ENCODE data around the gene UBE2J1. TPM values are rescaled to one million over a fixed set of nuclear protein-coding genes. Genes with fewer than 3 reads are reported as not detected.

UBE2J1 gene
- total RNA-seq, 1 experiment from 2014 or later, result 23.3 TPM

DNA sequence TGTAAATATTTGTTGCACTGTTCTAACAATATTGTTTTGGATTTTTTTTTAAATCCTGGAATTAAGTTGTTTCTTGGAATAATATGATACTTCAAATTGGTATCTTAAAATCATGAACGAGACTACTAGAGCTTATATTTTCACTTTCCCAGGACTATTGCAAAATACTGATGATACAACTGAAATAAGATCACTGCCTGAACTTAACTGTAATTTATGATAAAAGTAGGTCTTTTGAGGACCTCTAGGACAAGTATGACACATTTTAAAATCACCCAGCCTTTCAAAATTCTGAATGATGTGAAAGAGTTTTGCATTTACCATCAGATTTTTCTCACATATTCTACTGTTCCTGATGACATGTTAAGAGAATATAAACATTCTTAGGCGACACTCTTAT lies 8.6 kb upstream of the UBE2J1 start (continued):
- TF ChIP-seq, protein P1, sequence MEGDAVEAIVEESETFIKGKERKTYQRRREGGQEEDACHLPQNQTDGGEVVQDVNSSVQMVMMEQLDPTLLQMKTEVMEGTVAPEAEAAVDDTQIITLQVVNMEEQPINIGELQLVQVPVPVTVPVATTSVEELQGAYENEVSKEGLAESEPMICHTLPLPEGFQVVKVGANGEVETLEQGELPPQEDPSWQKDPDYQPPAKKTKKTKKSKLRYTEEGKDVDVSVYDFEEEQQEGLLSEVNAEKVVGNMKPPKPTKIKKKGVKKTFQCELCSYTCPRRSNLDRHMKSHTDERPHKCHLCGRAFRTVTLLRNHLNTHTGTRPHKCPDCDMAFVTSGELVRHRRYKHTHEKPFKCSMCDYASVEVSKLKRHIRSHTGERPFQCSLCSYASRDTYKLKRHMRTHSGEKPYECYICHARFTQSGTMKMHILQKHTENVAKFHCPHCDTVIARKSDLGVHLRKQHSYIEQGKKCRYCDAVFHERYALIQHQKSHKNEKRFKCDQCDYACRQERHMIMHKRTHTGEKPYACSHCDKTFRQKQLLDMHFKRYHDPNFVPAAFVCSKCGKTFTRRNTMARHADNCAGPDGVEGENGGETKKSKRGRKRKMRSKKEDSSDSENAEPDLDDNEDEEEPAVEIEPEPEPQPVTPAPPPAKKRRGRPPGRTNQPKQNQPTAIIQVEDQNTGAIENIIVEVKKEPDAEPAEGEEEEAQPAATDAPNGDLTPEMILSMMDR (IDR thresholded peaks at IDR 0.05 in 2 of 3, conservative IDR thresholded peaks at IDR 0.05 in 1 of 3; ENCODE audit: borderline replicate concordance in 1 of 3, insufficient read depth in 1 of 3, low read depth in 2 of 3, low read length in 2 of 3), result no peak
- TF ChIP-seq RAD21 (IDR thresholded peaks at IDR 0.05; ENCODE audit: low read depth) (no peak), JUND (IDR thresholded peaks at IDR 0.05) (no peak)

DNA sequence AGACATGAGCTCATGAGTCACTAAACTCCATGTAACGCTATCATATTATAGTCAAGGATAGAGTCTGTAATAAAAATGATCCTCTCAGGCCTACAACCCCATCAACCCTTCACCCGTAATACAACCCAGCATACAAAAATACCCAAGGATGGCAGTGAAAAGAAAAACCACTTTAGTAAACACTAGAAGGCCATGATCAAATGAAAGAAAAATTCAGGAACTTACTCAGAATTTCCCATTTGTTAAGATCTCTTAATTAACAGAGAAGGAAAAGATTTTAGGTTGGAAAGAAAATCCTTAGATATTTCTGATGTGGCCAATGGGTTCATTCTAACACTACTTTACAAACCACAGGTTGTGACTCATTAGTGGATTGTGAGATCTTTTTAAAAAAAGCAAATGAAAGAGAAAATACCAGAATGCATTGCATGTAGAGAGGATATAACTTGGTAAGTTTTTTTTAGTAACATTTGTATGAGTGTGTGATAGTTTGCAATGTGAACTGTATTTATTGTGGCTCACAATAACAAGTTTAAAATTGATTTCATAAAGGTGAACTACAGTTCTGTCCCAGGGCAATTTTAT lies 8.0 kb upstream of the UBE2J1 start:
- no TSS peak for BruUV-seq (replicated peaks)
- no peak for ATAC-seq
- Histone ChIP-seq H3K27me3 (ENCODE audit: insufficient read depth, low read length) (no peaks in the 10 kb centered on the region), H3K9me3 (ENCODE audit: control insufficient read depth in 1 of 2, insufficient read depth in 1 of 2, low read depth in 1 of 2, low read length in 2 of 2) (no peaks in the 10 kb centered on the region), H4K20me1 (ENCODE audit: insufficient read depth) (no peaks in the 10 kb centered on the region), H3K27ac (ENCODE audit: low read depth, low read length) (no peak overlapping the region), H3K4me3 (replicated peaks in 1 of 2; ENCODE audit: low read depth in 1 of 2, low read length in 2 of 2) (no peak overlapping the region), H3K4me2 (ENCODE audit: low read length) (no peak overlapping the region), H3K36me3 (ENCODE audit: control insufficient read depth in 1 of 2, insufficient read depth in 2 of 2, low read length in 2 of 2) (no peaks in the 10 kb centered on the region), H3K79me2 (ENCODE audit: insufficient read depth, low read length) (no peaks in the 10 kb centered on the region), H3K4me1 (ENCODE audit: control insufficient read depth in 1 of 2, insufficient read depth in 2 of 2, low read length in 2 of 2) (no peaks in the 10 kb centered on the region), H2AFZ (ENCODE audit: low read depth, low read length, poor library complexity, severe bottlenecking) (no peak overlapping the region), H3K9ac (ENCODE audit: low read length) (no peak overlapping the region), H3K9me2 (ENCODE audit: insufficient read depth) (no peaks in the 10 kb centered on the region)
- CTCF ChIA-PET, result no interaction called here
- RAD21 ChIA-PET (ENCODE audit: low non-redundant PET in 1 of 2, low total read pairs in 2 of 2, uncharacterized antibody in 2 of 2, unreplicated experiment in 2 of 2), result no interaction called here
- intact Hi-C loops (cut with micrococcal nuclease), result no loop called here
- POLR2A ChIA-PET, result no interaction called here
- no peak for DNase-seq (ENCODE audit: low read depth, low spot score)
- TF ChIP-seq, protein P2, sequence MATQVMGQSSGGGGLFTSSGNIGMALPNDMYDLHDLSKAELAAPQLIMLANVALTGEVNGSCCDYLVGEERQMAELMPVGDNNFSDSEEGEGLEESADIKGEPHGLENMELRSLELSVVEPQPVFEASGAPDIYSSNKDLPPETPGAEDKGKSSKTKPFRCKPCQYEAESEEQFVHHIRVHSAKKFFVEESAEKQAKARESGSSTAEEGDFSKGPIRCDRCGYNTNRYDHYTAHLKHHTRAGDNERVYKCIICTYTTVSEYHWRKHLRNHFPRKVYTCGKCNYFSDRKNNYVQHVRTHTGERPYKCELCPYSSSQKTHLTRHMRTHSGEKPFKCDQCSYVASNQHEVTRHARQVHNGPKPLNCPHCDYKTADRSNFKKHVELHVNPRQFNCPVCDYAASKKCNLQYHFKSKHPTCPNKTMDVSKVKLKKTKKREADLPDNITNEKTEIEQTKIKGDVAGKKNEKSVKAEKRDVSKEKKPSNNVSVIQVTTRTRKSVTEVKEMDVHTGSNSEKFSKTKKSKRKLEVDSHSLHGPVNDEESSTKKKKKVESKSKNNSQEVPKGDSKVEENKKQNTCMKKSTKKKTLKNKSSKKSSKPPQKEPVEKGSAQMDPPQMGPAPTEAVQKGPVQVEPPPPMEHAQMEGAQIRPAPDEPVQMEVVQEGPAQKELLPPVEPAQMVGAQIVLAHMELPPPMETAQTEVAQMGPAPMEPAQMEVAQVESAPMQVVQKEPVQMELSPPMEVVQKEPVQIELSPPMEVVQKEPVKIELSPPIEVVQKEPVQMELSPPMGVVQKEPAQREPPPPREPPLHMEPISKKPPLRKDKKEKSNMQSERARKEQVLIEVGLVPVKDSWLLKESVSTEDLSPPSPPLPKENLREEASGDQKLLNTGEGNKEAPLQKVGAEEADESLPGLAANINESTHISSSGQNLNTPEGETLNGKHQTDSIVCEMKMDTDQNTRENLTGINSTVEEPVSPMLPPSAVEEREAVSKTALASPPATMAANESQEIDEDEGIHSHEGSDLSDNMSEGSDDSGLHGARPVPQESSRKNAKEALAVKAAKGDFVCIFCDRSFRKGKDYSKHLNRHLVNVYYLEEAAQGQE (IDR thresholded peaks at IDR 0.05; ENCODE audit: low read depth), result no peak
- TF ChIP-seq RAD21 (IDR thresholded peaks at IDR 0.05; ENCODE audit: low read depth) (no peak), ZNF274 (IDR thresholded peaks at IDR 0.05; ENCODE audit: low read depth, low read length) (no peak), CBX3 (IDR thresholded peaks at IDR 0.05; ENCODE audit: low read depth) (no peak), EZH2 (IDR thresholded peaks at IDR 0.05) (no peak), EZH2phosphoT487 (IDR thresholded peaks at IDR 0.05; ENCODE audit: borderline replicate concordance) (no peak), EGR1 (IDR thresholded peaks at IDR 0.05; ENCODE audit: low read depth) (no peak), POLR2AphosphoS5 (IDR thresholded peaks at IDR 0.05; ENCODE audit: low read depth, low read length) (no peak), CEBPB (IDR thresholded peaks at IDR 0.05; ENCODE audit: low read depth) (no peak), ELF1 (IDR thresholded peaks at IDR 0.05; ENCODE audit: borderline replicate concordance, low read depth) (no peak)
- TF ChIP-seq, protein P1 (IDR thresholded peaks at IDR 0.05 in 2 of 3, conservative IDR thresholded peaks at IDR 0.05 in 1 of 3; ENCODE audit: borderline replicate concordance in 1 of 3, insufficient read depth in 1 of 3, low read depth in 2 of 3, low read length in 2 of 3), result no peak
- TF ChIP-seq, protein P3, sequence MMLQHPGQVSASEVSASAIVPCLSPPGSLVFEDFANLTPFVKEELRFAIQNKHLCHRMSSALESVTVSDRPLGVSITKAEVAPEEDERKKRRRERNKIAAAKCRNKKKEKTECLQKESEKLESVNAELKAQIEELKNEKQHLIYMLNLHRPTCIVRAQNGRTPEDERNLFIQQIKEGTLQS (IDR thresholded peaks at IDR 0.05), result no peak
- TF ChIP-seq, protein P4, sequence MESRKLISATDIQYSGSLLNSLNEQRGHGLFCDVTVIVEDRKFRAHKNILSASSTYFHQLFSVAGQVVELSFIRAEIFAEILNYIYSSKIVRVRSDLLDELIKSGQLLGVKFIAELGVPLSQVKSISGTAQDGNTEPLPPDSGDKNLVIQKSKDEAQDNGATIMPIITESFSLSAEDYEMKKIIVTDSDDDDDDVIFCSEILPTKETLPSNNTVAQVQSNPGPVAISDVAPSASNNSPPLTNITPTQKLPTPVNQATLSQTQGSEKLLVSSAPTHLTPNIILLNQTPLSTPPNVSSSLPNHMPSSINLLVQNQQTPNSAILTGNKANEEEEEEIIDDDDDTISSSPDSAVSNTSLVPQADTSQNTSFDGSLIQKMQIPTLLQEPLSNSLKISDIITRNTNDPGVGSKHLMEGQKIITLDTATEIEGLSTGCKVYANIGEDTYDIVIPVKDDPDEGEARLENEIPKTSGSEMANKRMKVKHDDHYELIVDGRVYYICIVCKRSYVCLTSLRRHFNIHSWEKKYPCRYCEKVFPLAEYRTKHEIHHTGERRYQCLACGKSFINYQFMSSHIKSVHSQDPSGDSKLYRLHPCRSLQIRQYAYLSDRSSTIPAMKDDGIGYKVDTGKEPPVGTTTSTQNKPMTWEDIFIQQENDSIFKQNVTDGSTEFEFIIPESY (IDR thresholded peaks at IDR 0.05; ENCODE audit: extremely low read depth, insufficient replicate concordance, low read length), result no peak
